SU-DHL-6 (cell line): Measurements from ENCODE around the gene SLC4A8.

ENCODE experiments used
- H2AFZ ChIP-seq: fragments of 200-600 bp; sonication (generic); 2 replicates; pipeline ENCODE4 v1.6.1; 2014; ENCODE audit warnings: low read depth, mild to moderate bottlenecking, moderate library complexity, mixed read lengths, antibody characterized with exemption, low read length; ENCODE audit not compliant: severe bottlenecking
- H3F3A ChIP-seq: fragments of 200-600 bp; shearing (Covaris generic); 2 replicates; pipeline ENCODE4 v1.6.0; 2016; ENCODE audit warnings: antibody characterized with exemption, mild to moderate bottlenecking; ENCODE audit not compliant: insufficient read depth
- H3K27ac ChIP-seq: fragments of 200-600 bp; sonication (generic); 2 replicates; pipeline ENCODE4 v1.5.1; 2016; ENCODE audit warnings: low read depth, mild to moderate bottlenecking, low read length, moderate library complexity, mixed read lengths
- H3K27me3 ChIP-seq: fragments of 200-600 bp; sonication (generic), shearing (Covaris generic); 2 replicates; pipeline ENCODE4 v1.6.0; 2014; ENCODE audit warnings: mild to moderate bottlenecking, low read length
- H3K36me3 ChIP-seq: fragments of 200-600 bp; sonication (generic); 2 replicates; pipeline ENCODE4 v1.6.1; 2014; ENCODE audit warnings: mild to moderate bottlenecking, low read length, mixed read lengths
- H3K4me2 ChIP-seq: fragments of 300-600, 200-600 bp; shearing (Covaris generic), sonication (generic); 2 replicates; pipeline ENCODE4 v1.6.0; 2014; ENCODE audit warnings: low read length, low read depth, mild to moderate bottlenecking; ENCODE audit not compliant: poor library complexity, severe bottlenecking
- H3K4me3 ChIP-seq: fragments of 200-600 bp; sonication (generic); 2 replicates; pipeline ENCODE4 v1.5.1; 2014; ENCODE audit warnings: antibody characterized with exemption, low read length, mild to moderate bottlenecking, mixed read lengths; ENCODE audit not compliant: insufficient read depth, poor library complexity, severe bottlenecking
- H3K79me2 ChIP-seq: fragments of 200-600 bp; sonication (generic); 2 replicates; pipeline ENCODE4 v1.6.1; 2014; ENCODE audit warnings: mild to moderate bottlenecking, low read length, moderate library complexity; ENCODE audit not compliant: insufficient read depth
- H3K9ac ChIP-seq: fragments of 200-600 bp; sonication (generic); 2 replicates; pipeline ENCODE4 v1.7.0; 2014; ENCODE audit warnings: mild to moderate bottlenecking, low read length
- H3K9me2 ChIP-seq: fragments of 200-600 bp; sonication (generic); replicated peaks from 2 replicates; pipeline ENCODE4 v1.6.1; 2014; ENCODE audit warnings: low read length; ENCODE audit not compliant: insufficient read depth
- H3K9me3 ChIP-seq: fragments of 200-600 bp; sonication (generic); 2 replicates; pipeline ENCODE4 v1.6.1; 2014; ENCODE audit warnings: low read length, mixed read lengths; ENCODE audit not compliant: insufficient read depth
- H4K20me1 ChIP-seq: fragments of 200-600 bp; sonication (generic); 2 replicates; pipeline ENCODE4 v1.6.1; 2014; ENCODE audit warnings: low read depth, mild to moderate bottlenecking, antibody characterized with exemption, low read length, moderate library complexity, mixed read lengths
- EZH2phosphoT487 ChIP-seq: fragments of 200-600 bp; sonication (generic), shearing (Covaris generic); conservative IDR thresholded peaks from 2 replicates; pipeline ENCODE4 v1.6.1; 2018; ENCODE audit warnings: mild to moderate bottlenecking, antibody characterized with exemption, low read length, moderate library complexity, mixed read lengths
- TF ChIP-seq, protein P1 (sequence below): fragments of 200-600 bp; sonication (generic); IDR thresholded peaks from one replicate; pipeline ENCODE4 v1.5.1; 2017; ENCODE audit warnings: antibody characterized with exemption, mild to moderate bottlenecking, low read length, moderate library complexity; ENCODE audit not compliant: insufficient read depth, poor library complexity, severe bottlenecking

Gene SLC4A8

DNA sequence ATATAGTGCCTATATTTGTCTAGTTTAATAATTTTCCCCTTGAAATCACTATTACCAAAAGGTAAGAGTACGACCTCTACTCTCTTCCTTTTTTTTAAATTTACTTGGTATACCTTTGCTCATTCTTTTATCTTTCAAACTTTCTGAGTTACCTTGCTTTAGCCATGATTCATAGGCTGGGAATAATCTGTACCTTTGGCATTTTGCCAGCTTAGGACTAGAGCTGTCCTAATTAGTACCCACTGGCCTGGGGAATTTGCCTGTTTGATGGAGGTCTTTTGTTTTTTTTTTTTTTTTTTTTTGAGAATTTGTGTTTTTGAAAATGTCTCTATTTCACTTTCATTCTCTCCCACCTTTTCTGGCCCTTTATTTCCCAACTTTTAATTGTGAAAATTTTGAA, 8.7 kb upstream of the SLC4A8 start:
- H3K9me2 ChIP-seq: no peaks in the 10 kb centered on the region
- no peaks in the 10 kb centered on the region for H3K9me3 ChIP-seq
- H2AFZ ChIP-seq: no peak overlapping the region
- no peak for TF ChIP-seq EZH2phosphoT487
- TF ChIP-seq, protein P1, sequence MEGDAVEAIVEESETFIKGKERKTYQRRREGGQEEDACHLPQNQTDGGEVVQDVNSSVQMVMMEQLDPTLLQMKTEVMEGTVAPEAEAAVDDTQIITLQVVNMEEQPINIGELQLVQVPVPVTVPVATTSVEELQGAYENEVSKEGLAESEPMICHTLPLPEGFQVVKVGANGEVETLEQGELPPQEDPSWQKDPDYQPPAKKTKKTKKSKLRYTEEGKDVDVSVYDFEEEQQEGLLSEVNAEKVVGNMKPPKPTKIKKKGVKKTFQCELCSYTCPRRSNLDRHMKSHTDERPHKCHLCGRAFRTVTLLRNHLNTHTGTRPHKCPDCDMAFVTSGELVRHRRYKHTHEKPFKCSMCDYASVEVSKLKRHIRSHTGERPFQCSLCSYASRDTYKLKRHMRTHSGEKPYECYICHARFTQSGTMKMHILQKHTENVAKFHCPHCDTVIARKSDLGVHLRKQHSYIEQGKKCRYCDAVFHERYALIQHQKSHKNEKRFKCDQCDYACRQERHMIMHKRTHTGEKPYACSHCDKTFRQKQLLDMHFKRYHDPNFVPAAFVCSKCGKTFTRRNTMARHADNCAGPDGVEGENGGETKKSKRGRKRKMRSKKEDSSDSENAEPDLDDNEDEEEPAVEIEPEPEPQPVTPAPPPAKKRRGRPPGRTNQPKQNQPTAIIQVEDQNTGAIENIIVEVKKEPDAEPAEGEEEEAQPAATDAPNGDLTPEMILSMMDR: no peak
- no peak overlapping the region for H3K27ac ChIP-seq
- no peak overlapping the region for H3K9ac ChIP-seq
- no peak overlapping the region for H3K4me3 ChIP-seq
- no peaks in the 10 kb centered on the region for H4K20me1 ChIP-seq
- H3K4me2 ChIP-seq: no peak overlapping the region
- no peaks in the 10 kb centered on the region for H3F3A ChIP-seq
- H3K36me3 ChIP-seq: no peaks in the 10 kb centered on the region
- no peaks in the 10 kb centered on the region for H3K27me3 ChIP-seq
- H3K79me2 ChIP-seq: no peaks in the 10 kb centered on the region

DNA sequence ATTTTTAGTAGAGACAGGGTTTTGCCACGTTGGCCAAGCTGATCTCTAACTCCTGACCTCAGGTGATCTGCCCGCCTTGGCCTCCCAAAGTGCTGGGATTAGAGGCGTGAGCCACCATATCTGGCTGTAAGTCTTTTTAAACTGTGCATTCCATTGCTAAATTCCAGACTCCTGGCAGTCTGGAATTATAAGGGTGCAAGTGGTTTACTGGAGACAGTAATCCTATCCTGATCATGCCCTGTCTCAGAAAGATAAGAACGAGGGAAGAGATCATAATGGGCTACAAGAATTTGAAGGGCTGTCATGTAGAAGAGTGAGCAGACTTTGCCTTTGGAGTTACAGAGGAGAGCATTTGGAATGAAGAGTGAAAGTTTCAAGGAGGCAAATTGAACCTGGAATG, 6.8 kb upstream of the SLC4A8 start:
- H4K20me1 ChIP-seq: no peaks in the 10 kb centered on the region
- H2AFZ ChIP-seq: no peak overlapping the region
- H3K27me3 ChIP-seq: no peaks in the 10 kb centered on the region
- H3K9me3 ChIP-seq: no peaks in the 10 kb centered on the region
- no peak overlapping the region for H3K9ac ChIP-seq
- no peak overlapping the region for H3K4me3 ChIP-seq
- no peak overlapping the region for H3K4me2 ChIP-seq
- no peak for TF ChIP-seq EZH2phosphoT487
- TF ChIP-seq, protein P1: no peak
- H3K9me2 ChIP-seq: no peaks in the 10 kb centered on the region
- H3K27ac ChIP-seq: no peak overlapping the region
- no peaks in the 10 kb centered on the region for H3F3A ChIP-seq
- H3K36me3 ChIP-seq: no peaks in the 10 kb centered on the region
- H3K79me2 ChIP-seq: no peaks in the 10 kb centered on the region

DNA sequence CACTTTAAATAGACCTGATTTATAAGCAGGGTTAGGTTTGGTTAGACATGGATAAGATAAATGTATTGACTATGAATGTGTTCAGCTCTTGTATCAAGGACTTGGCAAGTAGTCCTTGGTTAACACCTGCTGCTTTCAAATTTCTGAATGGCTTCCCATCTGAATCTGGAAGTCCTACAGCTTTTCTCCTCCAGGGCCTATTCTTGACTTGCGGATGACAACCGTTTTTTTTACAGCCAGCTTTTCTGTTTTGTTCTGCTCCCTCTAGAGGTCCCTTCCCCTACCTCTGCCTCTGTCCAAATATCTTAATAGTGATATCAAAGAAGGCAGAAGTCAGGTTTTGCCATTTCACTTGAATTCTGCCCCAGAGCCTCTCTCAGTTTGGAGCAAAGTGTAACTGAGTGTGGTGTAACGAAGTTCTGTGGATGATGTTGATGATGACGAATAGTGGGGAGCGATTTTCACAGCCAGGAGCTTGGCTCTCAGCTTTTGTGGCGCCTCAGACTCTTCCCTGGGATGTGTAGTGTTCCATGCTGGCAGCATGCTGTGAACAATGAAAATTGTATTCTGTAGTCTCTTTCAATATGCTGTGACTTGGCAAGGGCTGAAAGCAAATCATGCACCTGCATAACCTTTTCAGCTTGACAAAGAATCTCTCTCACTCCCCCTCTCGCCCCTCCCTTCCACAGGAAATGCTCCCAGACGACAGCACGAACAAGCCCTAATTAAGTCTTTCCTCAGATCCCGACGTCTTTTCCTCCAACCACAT, 5.0 kb upstream of the SLC4A8 start:
- H3K4me2 ChIP-seq: no peak overlapping the region
- no peak for TF ChIP-seq EZH2phosphoT487
- no peaks in the 10 kb centered on the region for H3K9me2 ChIP-seq
- no peak overlapping the region for H2AFZ ChIP-seq
- no peaks in the 10 kb centered on the region for H3K79me2 ChIP-seq
- H3K9me3 ChIP-seq: no peaks in the 10 kb centered on the region
- H3K9ac ChIP-seq: no peak overlapping the region
- H3F3A ChIP-seq: no peaks in the 10 kb centered on the region
- H3K4me3 ChIP-seq: no peak overlapping the region
- H3K27me3 ChIP-seq: no peaks in the 10 kb centered on the region
- H3K36me3 ChIP-seq: no peaks in the 10 kb centered on the region
- no peak overlapping the region for H3K27ac ChIP-seq
- H4K20me1 ChIP-seq: no peaks in the 10 kb centered on the region

DNA sequence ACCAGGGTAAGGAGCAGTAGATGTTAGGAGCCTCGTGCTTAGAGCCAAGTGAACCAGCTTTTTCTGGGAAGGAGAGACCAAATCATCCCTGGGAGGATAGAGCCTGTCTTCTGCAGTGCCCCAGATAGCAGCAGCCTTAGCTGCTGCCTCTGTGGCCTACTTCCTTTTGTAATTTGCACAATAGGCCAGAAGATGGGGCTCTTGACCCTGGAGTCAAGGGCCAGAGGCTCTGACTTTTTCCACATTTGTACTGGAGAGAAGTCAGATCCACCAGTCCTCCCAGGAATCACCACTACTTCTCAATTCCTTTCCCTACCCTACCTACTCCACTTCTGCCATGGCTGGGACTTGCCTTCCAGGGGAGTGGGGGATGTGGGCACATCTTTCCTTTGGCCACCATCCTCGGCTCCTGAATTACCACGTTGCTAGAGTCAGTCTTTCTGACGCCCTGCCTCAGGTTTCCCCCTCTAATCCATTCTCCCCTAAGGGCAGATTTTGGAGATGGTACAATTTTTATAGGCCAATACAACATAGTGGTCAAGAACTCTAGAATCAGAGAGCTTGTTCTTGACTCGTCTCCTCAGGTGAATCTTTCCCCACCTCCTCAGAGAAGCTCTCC, 3.3 kb upstream of the SLC4A8 start:
- no peaks in the 10 kb centered on the region for H3K79me2 ChIP-seq
- no peak overlapping the region for H3K9ac ChIP-seq
- H3K27ac ChIP-seq: no peak overlapping the region
- H3K9me2 ChIP-seq: no peaks in the 10 kb centered on the region
- no peak overlapping the region for H3K4me2 ChIP-seq
- H3K4me3 ChIP-seq: no peak overlapping the region
- no peak for TF ChIP-seq EZH2phosphoT487
- TF ChIP-seq, protein P1: peak; percentile 32
- no peaks in the 10 kb centered on the region for H3K9me3 ChIP-seq
- no peaks in the 10 kb centered on the region; the same call in 1 of the 2 replicates for H3K27me3 ChIP-seq
- no peaks in the 10 kb centered on the region for H4K20me1 ChIP-seq
- H2AFZ ChIP-seq: no peak overlapping the region
- no peaks in the 10 kb centered on the region for H3K36me3 ChIP-seq
- H3F3A ChIP-seq: no peaks in the 10 kb centered on the region
